Nephron progenitor cell (in vitro differentiated cells): Measurements from ENCODE around the gene DDI2.
A peak's percentile ranks its signal among the peaks of the same experiment; 100 is the strongest.

ENCODE experiments used
- DNase-seq: peaks from one replicate; pipeline ENCODE4 v3.0.0; 2021
- H3K27ac Mint-ChIP-seq: 2 replicates; pipeline ENCODE4 v1.8.0; 2021; ENCODE audit warnings: mild to moderate bottlenecking, moderate library complexity, mixed read lengths
- H3K27me3 Mint-ChIP-seq: 2 replicates; pipeline ENCODE4 v1.8.0; 2021; ENCODE audit warnings: mild to moderate bottlenecking, low read depth, mixed read lengths; ENCODE audit not compliant: poor library complexity
- H3K36me3 Mint-ChIP-seq: 2 replicates; pipeline ENCODE4 v1.8.0; 2021; ENCODE audit warnings: low read depth, mixed read lengths
- H3K4me1 Mint-ChIP-seq: 2 replicates; pipeline ENCODE4 v1.8.0; 2021; ENCODE audit warnings: mixed read lengths
- H3K4me3 Mint-ChIP-seq: 2 replicates; pipeline ENCODE4 v1.8.0; 2021; ENCODE audit warnings: mild to moderate bottlenecking, moderate library complexity, mixed read lengths
- H3K9me3 Mint-ChIP-seq: 2 replicates; pipeline ENCODE4 v1.8.0; 2021; ENCODE audit warnings: mild to moderate bottlenecking, moderate library complexity, mixed read lengths
- TF ChIP-seq, protein P1 (sequence below): fragments of 200-600 bp; sonication (generic); IDR thresholded peaks from 2 replicates; pipeline ENCODE4 v1.5.0; 2021; ENCODE audit warnings: antibody characterized with exemption

DDI2 gene

GRCh38 chr1:15667362-15667761 is 50.1 kb downstream of the DDI2 start:
- Mint-ChIP-seq H3K4me1 (no peaks in the 10 kb centered on the region), H3K36me3 (peaks cover 13% of the 10 kb centered on the region), H3K27ac (peak overlapping the region; percentile 93), H3K9me3 (no peaks in the 10 kb centered on the region), H3K27me3 (no peaks in the 10 kb centered on the region), H3K4me3 (no peak overlapping the region)
- DNase-seq, result no peak
- TF ChIP-seq, protein P1, sequence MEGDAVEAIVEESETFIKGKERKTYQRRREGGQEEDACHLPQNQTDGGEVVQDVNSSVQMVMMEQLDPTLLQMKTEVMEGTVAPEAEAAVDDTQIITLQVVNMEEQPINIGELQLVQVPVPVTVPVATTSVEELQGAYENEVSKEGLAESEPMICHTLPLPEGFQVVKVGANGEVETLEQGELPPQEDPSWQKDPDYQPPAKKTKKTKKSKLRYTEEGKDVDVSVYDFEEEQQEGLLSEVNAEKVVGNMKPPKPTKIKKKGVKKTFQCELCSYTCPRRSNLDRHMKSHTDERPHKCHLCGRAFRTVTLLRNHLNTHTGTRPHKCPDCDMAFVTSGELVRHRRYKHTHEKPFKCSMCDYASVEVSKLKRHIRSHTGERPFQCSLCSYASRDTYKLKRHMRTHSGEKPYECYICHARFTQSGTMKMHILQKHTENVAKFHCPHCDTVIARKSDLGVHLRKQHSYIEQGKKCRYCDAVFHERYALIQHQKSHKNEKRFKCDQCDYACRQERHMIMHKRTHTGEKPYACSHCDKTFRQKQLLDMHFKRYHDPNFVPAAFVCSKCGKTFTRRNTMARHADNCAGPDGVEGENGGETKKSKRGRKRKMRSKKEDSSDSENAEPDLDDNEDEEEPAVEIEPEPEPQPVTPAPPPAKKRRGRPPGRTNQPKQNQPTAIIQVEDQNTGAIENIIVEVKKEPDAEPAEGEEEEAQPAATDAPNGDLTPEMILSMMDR, result no peak

GRCh38 chr1:15668089-15668754 is 51.0 kb downstream of the DDI2 start:
- Mint-ChIP-seq H3K27ac (no peak overlapping the region), H3K9me3 (no peaks in the 10 kb centered on the region), H3K4me1 (no peaks in the 10 kb centered on the region), H3K27me3 (no peaks in the 10 kb centered on the region), H3K4me3 (no peak overlapping the region), H3K36me3 (peaks cover 8% of the 10 kb centered on the region)
- TF ChIP-seq, protein P1, result no peak
- no peak for DNase-seq

GRCh38 chr1:15669074-15669473 is 51.8 kb downstream of the DDI2 start:
- no peak for DNase-seq
- peaks cover 6% of the 10 kb centered on the region for H3K36me3 Mint-ChIP-seq
- H3K27ac Mint-ChIP-seq, result no peak overlapping the region
- no peak overlapping the region for H3K4me3 Mint-ChIP-seq
- no peaks in the 10 kb centered on the region for H3K9me3 Mint-ChIP-seq
- no peaks in the 10 kb centered on the region for H3K4me1 Mint-ChIP-seq
- no peaks in the 10 kb centered on the region for H3K27me3 Mint-ChIP-seq
- TF ChIP-seq, protein P1, result no peak

DNA sequence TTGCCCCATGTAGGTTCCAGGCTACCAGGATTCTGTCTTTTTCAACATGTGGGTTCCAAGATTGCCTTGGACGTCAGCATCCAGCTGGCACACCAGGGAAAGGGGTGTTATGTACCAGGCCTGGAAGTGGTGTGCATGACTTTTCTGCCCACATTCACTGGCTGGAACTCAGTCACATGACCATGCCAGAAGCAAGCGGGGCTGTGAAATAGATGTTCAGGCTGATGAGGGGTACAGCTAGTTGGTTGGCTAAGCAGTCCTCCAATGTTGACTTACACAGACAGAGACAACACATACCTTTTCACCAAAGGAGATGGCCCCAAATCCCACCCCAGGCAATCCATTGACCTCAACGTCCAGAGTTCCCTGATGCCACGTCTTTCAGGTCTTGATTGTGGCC is 52.6 kb downstream of the DDI2 start:
- Mint-ChIP-seq H3K27me3 (peaks cover 3% of the 10 kb centered on the region), H3K36me3 (peaks cover 6% of the 10 kb centered on the region), H3K4me3 (no peak overlapping the region), H3K27ac (no peak overlapping the region), H3K4me1 (no peaks in the 10 kb centered on the region), H3K9me3 (no peaks in the 10 kb centered on the region)
- TF ChIP-seq, protein P1, result no peak
- DNase-seq, result no peak

GRCh38 chr1:15671430-15671829 is 54.2 kb downstream of the DDI2 start:
- H3K27ac Mint-ChIP-seq, result peak overlapping the region; percentile 49
- TF ChIP-seq, protein P1, result no peak
- no peaks in the 10 kb centered on the region for H3K4me1 Mint-ChIP-seq
- no peaks in the 10 kb centered on the region for H3K9me3 Mint-ChIP-seq
- H3K4me3 Mint-ChIP-seq, result no peak overlapping the region
- DNase-seq, result no peak
- peaks cover 2% of the 10 kb centered on the region for H3K36me3 Mint-ChIP-seq
- H3K27me3 Mint-ChIP-seq, result peaks cover 5% of the 10 kb centered on the region

DNA sequence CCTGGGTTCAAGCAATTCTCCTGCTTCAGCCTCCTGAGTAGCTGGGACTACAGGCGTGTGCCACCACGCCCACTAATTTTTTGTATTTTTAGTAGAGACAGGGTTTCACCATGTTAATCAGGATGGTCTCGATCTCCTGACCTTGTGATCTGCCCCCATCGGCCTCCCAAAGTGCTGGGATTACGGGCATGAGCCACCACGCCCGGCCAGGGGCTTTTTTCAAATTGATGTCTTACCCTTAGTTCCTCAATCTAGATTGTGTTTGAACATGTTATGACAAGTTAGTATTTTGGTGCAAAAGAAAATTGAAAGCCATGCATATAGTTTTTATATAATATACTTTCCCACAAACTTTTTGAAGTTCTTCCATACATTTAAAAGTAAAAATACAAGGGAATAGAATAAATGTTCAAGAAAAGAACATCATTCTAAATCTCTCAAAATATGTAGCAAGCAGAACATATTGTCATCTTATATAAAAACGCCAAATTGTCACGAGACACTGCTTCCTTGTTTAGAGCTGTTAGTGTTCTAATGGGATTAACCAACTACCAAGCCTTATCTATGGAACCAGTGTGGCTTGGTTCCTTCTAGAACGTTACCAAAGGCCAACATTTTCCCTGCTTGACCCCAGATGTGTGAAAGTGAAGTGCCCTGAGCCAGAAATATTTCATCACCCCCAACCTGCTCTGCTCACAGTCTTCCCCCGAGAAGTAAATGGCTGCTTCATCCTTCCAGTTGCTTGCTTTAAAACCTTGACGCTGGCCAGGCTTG is 57.3 kb downstream of the DDI2 start:
- Mint-ChIP-seq H3K36me3 (no peaks in the 10 kb centered on the region), H3K27ac (no peak overlapping the region), H3K9me3 (peaks cover 9% of the 10 kb centered on the region), H3K4me3 (no peak overlapping the region), H3K27me3 (peaks cover 10% of the 10 kb centered on the region), H3K4me1 (no peaks in the 10 kb centered on the region)
- no peak for DNase-seq
- TF ChIP-seq, protein P1, result no peak
